ENCODE data around the gene SFR1.
"Not testable (repeated sequence)": the region's sequence is repeated elsewhere in the genome, so short reads cannot be mapped to it uniquely, and the experiment has no call there.

Gene SFR1

DNA sequence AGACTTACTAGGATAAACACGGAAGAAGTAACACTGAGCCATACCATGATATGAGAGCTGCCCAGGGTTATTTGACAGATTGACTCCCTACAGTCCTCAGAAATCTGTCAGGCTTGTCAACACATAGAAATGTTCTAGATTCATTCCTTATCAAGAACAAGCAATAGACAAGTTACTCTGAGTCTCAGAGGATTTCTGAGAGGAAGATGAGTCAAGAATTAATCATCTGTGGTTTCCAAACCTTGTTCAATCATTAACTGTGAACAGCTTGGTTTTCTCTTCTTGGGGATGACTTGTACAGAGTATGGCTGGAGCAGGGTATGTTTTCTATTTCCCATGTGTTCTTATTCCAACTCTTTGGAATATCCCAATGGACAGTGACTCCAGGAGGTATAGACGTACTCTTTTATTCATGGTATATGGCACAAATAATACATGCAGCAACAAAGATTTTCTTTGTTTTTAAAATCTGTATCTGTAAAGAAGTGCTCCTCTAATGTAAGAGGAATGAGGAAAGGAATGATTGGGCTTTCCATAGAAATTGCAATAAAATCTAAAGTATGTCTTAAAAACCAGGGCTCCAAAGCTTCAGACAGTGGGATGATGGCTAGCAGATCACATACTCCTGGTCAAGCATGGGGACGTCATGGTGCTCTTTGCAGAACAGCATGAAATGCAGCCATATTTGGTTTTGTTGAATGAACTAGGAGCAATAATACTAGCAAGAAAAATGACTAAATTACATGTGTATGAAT, 11.9 kb upstream of the SFR1 start:
- peak; percentile 94 for DNase-seq

DNA sequence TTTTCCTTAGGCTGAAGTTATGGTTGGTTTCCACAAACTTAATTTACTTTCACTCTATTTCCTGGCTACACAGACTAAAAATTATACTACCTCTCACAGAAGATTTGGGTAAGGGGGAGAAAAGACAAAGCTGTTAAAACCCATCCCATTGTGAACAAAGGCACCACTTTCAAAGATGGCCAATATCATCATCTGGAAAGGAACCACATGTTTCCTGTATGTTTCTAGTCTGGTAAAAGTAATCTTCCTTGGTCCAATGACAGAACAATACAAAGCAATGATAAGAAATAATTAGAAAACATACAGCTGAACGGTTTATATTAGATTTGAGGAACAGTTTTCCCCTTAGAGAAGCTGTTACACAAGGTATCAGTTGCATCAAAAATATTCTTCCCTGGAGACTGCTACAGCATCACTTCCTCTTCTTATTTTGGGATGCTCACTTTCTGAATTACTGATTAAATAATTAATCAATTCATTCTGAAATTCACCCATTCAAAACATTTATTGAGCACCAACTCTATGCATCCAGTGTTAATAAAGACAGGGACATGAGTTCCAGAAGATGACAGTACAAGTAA, 8.5 kb upstream of the SFR1 start:
- no peak for DNase-seq

DNA sequence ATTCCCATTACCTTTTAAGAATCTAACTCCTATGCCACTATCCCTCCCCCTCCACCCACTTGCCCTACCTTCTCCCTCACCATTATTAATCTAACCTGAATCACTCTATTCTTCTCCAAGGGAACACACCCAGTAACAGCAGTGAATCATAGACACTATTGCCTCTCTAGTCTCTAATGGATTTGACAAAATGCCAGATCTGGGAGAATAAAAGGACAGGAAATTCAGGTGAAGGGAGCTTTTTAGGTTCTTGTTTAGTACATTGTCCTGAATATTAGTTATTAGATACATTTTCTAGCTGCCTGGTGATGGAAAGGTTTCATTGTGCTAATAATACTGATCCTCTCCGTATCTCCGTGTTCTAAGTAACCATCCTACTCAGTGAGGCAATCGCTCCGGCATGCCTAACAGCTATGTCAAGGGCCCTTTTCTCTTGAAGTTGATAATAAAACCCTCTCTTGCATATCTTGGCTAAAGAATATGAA, 4.1 kb upstream of the SFR1 start:
- no peak for DNase-seq

DNA sequence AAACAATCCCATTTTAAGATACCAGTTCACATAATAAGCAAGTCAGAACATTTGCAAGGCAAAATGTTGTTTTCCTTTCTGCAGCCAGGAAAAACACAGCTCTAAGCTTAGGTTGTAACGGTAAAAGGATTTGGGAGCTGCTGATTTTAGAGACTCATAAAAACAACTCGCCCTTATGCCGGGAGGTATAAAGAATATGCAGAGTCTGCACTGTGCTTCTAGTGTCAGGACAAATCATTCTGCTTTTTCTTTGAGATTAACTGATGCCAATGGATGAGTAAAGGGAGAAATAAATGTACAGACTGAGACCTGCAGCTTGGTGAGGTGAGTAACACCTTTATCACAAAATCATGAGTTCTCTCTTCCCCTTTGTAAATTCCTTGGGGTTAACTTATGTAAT, 2.0 kb upstream of the SFR1 start:
- DNase-seq = no peak

DNA sequence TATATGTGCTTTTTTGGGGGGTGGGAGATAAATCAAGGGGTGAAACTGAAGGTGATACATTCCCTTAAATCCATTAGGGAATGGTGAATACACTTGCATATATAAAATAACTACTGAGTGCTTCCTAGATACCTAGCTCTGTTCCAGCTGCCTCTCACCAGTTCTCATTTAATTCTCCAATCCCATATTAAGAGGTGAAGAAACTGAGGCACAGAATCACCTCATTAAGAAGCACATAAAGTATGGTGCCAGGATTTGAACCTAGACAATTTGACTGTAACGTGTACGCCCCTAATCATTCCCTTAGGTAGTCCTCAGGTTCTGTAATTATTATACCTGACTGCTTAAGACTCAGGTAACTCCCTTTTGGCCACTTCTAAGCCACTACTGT, 1.5 kb upstream of the SFR1 start:
- no peak for DNase-seq

DNA sequence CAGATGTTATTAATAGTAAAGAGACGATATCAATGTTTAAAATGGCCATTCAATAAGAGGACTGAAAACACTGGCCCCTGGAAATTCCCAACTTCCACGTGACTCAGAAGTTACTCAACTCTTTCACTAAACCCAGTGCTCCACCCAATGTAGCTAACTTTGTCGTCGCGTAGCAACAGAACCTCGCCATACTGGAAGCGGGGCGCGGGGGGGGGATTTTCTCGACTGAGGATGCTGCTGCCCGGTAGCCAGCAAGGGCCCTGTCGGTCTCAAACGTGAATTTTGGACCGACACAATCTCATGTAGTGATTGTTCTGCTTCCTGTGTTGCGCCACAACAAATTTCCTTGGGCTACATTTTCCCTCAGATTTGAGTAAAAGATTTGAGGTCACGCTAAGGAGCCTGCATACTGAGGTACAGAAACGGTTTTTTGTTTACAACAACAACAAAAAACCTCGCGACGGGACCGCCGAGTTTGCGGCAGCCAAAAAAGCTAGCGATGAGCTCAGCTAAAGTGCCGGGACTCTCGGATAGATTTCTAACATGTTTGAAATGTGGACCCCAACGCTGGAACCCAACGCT, 977 bp upstream of the SFR1 start:
- DNase-seq = peak; percentile 95

DNA sequence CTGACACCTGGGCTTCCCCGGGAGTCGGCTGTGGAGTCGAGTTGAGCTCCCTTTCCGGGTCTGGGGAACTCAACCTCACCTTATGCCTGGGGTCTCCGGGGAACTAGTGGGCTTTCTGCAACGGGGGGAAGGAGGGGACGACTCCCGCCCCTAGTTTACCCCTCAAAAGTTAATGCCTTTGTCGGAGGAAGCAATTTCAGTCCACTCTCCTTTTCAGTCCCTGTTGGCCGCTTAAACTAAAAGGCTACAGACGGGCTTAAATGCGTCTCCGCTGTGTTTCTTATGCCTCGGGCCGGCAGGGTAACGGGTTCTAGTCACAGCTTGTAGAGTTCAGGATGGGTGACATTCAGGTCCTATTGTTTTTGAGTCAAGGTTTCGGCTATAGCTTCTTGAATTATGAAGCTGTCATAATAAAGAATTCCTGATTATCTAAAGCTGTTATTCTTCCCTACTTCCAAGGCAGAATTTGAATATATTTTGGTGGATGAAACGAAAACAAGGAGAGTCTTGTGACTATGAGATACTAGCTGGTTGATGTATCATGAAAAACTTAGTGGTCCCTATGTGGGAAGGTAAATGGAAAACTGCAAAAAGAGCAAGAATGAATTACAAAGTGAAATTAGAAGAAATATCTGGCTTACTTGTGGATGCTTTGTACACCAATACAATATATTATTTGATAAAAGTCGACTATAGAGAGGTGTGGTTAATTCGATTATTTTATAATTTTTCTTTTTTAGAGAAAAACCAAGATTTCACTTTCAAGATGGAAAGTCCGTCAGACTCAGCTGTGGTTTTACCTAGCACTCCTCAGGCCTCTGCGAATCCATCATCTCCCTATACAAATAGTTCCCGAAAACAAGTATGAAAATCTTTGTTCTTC, 495 bp downstream of the SFR1 start:
- DNase-seq = peak; percentile 20

DNA sequence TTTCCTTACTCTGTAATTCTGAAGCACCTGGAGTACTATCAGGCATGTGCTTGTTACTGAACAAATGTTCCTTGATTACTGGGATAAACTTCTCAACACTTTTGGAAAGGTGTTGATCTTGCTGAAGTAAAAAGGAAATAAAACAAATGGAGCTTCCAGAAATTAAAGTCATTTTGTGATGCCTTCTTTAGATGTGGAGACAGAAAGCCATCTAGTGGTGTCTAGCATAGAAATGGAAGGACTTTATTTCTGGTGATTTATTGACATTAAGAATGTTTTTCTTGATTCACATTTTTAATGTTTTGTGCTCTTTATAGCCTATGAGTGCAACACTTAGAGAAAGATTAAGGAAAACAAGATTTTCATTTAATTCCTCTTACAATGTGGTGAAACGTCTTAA, 1.4 kb downstream of the SFR1 start:
- peak; percentile 20 for DNase-seq

DNA sequence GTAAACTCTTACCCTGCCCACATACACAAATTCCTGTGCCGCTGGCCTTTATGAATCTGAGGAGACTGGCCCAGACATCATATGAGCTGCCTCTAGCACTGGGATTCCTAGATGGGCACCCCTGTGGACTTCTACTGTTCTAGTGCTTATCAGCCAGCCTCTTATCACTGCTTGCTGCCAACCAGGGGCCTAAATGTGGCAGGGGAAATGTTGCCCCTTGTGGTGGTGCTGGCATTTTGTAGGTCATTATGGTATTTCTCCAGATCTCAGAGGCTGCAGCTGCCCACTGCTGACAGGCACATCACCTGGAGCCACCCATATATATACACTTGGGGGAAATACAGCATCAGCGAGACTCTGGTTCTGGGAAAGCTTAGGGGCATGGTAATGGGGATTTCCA, 5.4 kb downstream of the SFR1 start:
- DNase-seq = no peak

DNA sequence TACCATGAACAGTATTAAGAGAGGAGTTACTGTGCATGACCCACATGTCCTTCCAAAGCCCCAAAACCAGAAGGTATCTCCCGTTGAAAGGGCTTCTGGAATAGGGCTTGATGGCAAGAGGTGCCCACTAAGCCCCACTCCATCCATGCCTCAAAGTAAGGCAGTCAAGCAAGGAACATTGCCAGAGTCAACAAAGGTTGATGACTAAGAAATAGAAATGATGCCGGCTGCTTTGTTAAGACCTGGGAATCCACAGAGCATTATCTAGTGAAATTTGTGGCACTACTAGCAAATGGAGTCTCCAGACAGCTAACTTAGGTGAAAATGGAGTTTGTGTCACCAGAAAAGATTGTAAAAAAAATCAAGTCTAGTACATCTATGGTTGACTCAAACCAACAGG, 6.2 kb downstream of the SFR1 start:
- DNase-seq = peak; percentile 23

DNA sequence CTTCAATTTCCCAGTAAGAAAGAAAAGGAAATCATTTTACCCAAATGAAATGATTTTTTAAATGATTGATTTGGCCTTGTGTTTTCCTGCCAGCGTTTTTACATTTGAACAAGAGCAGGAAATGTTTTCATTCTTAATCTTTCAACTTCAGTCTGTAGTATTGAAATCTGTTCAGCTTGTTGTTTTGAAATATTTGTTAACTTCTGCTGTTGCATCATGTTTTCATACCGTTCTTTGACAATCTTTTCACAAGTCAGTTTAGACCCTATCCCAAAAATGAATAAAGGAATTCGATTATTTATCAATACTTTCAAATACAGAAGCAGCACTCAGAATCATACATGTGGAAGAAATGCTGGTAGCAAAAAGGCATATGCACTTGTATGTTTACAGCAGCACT, 8.1 kb downstream of the SFR1 start:
- no peak for DNase-seq

DNA sequence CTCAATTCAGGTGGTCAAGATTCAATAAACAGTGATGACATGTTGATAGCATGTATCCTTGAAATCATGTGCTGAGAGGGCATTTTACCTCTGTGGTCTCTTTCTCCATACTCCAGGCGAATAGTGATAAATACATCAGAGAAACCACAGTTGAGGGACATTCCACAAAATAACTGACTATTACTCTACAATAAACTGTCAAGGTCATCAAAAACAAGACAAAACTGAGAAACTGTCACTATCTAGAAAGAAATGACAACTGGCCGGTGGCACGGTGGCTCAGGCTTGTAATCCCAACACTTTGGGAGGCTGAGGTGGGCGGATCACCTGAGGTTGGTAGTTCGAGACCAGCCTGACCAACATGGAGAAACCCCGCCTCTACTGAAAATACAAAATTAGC, 16.2 kb downstream of the SFR1 start:
- no peak for DNase-seq

DNA sequence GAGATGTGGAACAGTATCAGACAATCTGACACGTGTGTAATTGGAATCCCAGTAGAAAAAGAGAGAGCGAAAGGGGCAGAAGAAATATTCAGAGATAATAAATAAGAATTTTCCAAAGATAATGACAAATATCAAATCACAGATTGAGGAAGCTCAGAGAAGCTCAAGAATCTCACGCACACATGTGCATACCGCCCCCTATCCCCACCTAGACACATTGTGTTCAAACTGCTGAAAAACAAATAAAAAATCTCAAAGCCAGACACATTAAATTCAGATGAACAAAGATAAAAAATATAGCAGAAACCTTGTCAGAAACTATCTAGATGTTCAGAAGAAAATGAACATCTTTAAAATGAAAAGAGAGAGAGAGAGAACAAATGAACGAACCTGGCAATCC, 17.2 kb downstream of the SFR1 start:
- DNase-seq = peak; percentile 23

DNA sequence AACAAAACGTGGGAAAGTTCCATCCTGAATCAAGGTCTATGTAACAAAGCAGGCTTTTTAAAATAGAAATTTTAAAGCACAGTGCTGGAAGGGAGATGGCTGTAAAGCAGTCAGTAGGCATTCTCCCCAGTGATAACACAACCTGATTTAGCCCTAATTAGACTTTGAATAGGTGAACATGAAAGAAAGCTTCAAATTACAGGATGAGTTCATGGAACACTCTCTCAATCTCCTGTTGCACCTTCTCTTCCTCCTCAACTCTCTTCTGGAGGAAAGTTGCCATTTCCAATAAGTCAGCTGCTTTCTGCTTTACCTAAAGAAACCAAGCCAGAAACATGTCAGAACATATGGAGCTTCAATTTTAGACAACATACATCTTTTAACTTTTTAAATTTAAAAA, 20.1 kb downstream of the SFR1 start:
- DNase-seq = no peak

DNA sequence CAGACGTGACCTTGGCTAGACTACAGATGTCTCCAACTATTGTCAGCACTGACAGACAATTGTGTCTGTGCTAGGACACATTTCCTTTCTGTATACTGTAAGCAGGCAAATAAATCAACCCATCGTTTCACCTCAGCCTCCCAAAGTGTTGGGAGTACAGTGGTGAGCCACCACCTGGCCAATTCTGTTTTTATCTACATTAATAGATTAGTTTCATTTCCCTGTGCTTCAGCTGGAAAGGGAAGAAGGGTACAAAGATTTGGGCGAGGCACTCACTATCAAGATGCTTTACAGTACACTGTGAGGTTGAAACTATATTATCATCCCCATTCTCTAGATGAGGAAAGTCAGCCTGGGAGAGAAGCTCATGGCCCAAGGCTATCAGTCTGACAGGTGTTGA, 21.9 kb downstream of the SFR1 start:
- no peak for DNase-seq

DNA sequence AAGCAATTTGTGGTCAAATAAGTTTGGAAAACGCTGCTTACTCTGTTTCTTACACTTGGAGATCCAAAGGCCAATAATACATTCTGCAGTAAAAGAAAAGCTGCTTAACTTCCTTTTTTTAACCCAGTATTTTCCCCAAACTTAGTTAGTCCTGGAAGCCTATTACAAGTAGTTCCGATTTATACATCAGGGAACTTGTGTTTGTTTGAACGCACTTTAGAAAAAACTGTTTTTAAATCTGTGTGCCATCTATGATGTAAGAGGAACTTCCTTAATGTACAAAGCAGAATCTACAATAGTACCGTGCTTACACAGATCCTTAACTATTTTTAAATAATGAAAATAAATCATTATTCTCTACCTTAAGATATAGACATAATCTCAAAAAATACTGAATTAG, 23.0 kb downstream of the SFR1 start:
- no peak for DNase-seq

DNA sequence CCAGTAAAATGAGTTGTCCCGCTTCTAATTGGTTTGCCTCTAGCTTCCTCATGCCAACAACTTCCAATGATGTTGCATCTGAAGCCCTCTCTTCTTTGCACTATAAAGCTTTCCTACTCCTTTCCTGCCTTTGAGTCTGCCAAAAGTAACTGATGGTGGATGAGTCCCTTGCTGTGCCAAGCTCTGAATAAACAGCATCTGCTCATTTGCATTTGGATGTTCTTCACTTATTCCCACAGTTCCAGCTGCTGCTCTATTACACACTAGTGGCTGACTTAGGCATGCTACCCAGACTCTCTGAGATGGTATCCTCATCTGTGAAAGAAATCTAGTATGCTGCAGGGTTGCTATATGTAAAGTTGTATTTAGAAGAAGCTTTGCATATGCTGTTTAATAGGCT, 24.9 kb downstream of the SFR1 start:
- DNase-seq = no peak

DNA sequence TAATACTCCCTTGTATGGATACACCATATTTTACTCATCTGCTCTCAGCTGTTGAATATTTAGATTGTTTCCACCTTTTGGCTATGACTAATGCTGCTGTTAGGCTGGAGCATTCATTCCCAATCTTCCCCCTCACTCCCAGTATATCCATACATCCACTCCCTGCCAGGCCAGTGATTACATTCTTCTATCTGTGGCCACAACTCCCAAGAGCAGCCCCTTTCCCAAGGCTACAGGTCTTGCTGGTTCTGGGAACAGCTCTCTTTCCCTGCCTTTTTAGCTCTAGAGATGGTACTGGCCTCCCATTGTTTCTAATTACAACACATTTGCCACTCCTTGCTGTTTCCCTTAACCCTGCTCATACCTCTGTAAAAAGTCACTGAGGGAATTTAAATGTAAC, 28.2 kb downstream of the SFR1 start:
- DNase-seq = no peak

DNA sequence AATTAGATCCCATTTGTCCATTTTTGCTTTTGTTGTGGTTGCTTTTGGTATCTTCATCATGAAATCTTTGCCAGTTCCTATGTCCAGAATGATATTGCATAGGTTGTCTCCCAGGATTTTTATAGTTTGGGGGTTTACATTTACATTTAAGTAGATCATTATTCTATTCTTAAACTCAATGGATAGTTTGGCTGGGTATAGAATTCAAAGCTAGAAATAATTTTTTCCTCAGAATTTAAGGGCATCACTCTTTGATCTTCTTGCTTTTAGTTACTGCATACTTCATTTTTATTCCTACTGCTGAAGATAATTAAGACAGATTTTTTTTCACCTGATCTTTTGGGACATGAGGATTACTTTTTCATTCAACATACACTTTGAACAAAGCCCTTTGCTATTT, 29.8 kb downstream of the SFR1 start:
- no peak for DNase-seq

DNA sequence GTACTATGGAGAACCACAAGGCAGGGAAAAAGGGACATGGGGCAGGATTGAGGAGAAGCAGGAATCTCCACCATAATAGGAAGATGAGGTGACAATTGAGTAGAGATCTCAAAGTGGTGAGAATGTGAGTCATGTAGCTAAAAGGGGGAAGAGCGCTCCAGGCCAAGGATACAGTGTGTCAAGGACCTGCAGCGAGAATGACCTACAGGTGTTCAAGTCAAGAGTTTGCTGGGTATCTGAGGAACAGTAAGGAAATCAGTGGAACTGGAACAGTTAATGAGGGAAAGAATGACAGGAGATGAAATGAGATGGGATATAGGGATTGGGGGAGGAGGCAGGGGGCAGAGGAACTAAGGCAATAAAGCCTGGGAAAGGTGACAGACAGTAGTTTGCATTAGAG, 33.6 kb downstream of the SFR1 start:
- DNase-seq = no peak

DNA sequence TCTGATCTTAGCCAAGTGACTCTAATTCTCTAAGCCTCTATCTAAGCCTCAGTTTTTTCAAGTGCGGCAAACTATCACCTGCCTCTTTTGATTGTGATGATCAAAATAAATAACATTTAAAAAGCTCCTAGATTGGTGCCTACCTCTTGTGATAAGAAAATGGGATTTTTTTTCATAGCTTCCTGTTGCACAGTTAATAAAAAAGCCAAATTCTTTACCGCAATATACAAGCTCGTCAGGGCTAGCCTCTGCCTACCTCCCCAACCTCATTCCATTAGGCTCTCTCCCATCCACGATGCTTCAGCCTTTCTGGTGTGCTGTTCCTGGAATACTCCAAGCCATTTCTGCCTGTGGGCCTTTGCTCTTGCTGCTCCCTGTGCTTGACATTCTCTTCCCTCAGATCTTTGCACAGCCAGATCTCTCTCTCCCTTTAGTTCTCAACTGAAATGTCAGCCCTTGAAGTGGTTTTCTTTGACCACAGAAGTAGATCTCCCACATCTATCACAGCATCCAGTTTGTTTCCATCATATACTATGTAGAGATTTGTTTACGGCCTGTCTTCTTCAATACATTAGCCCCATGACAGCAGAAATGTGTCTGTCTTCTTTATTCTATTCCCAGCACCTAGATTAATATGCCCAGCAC, 48.8 kb downstream of the SFR1 start:
- DNase-seq = no peak

DNA sequence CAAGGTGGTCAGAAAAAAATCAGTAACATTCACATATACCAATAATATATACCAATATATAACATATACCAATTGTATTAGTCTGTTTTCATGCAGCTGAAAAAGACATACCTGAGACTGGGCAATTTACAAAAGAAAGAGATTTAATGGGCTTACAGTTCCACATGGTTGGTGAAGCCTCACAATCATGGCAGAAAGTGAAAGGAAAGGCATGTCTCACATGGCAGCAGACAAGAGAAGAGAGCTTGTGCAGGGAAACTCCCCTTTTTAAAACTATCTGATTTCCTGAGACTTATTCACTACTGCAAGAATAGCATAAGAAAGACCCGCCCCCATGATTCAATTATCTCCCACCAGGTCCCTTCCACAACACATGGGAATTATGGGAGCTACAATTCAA, 52.2 kb downstream of the SFR1 start:
- DNase-seq = not testable (repeated sequence)
